ENCODE results near the gene SLC35A3.
"Not testable (repeated sequence)": the region's sequence is repeated elsewhere in the genome, so short reads cannot be mapped to it uniquely, and the experiment has no call there.

The SLC35A3 gene

DNA sequence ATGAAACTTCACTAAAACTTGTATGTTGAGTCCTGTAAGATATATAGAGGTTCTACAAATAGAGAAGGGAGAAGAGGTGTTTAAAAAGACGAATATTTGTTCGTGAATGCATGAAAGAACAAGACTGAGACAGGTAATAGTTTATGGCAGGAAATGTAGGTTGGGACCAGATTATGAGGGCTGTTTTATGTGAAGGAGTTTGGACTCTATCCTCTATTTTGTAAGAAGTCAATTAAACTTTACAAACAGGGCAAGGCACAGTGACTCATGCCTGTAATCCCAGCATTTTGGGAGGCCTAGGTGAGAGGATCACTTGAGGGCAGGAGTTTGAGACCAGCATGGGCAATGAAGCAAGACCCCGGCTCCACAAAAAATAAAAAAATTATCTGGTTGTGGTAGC lies 5.7 kb downstream of the SLC35A3 start:
- DNase-seq (ENCODE audit: low spot score) = peak; percentile 55

DNA sequence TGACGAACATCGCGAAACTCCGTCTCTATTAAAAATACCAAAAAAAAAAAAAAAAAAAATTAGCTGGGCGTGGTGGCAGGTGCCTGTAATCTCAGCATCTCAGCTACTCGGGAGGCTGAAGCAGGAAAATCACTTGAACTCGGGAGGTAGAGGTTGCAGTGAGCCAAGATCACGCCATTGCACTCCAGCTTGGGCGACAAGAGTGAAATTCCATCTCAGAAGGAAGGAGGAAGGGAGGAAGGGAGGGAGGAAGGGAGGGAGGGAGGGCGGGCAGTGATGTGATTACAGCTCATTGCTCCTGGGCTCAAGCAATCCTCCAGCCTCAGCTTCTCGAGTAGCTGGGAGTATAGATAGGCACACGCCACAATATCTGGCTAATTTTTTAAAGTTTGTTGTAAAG lies 7.5 kb downstream of the SLC35A3 start:
- DNase-seq (ENCODE audit: low spot score) = not testable (repeated sequence)

DNA sequence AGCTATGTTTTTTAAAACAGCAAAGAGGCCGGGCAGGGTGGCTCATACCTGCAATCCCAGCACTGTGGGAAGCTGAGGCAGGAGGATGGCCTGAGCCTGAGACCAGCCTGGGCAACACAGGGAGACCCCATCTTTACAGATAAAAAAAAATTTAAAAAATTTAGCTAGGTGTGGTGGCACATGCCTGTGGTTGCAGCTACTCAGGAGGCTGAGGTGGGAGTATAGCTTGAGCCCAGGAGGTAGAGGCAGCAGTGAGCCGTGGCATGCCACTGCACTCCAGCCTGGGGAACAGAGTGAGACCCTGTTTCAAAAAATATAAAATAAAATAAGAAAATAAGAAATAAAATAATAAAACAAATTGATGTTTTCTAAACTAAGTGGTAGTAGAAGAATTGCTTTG lies 8.4 kb downstream of the SLC35A3 start:
- DNase-seq (ENCODE audit: low spot score) = no peak

DNA sequence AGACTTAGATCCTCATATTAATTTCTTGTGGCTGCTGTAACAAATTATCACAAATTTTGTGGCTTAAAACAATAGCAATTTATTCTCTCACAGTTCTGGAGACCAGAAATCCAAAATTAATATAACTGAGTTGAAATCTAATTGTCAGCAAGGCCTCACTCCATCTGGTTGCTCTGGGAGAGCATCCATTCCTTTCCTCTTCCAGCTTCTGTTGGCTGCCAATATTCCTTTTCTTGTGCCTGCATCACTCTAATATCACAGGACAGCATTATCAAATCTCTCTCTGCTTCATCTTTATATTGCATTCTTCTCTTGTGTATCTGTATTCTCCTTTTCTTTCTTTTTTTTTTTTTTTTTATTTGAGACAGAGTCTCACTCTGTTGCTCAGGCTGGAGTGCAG lies 9.3 kb downstream of the SLC35A3 start:
- DNase-seq (ENCODE audit: low spot score) = no peak

DNA sequence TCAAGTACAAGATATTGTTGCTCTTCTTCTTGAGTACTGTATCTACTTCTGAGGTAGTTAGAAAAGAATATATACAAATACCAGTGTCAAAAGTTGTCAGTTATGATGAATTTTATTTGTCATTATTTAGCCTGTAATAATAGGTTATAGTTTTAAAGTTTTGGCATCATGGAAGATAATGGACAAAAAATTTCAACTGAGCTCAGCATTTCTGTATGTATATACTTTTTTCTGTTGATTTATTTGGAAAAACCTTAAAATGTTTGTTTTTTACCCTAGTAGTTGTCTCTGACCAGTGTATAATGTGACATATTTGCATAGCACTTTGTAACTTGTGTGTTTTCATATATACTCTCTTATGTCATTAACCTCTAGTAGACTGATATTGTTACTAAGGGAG lies 11.1 kb downstream of the SLC35A3 start:
- DNase-seq (ENCODE audit: low spot score) = no peak

- DNase-seq (ENCODE audit: low spot score) = no peak
Measured at GRCh38 chr1:99986656-99987225, 16.9 kb downstream of the SLC35A3 start.

GRCh38 chr1:99988210-99988765 lies 18.5 kb downstream of the SLC35A3 start:
- DNase-seq (ENCODE audit: low spot score) = no peak

- DNase-seq (ENCODE audit: low spot score) = no peak
Measured at GRCh38 chr1:99992044-99992722, 22.4 kb downstream of the SLC35A3 start.

DNA sequence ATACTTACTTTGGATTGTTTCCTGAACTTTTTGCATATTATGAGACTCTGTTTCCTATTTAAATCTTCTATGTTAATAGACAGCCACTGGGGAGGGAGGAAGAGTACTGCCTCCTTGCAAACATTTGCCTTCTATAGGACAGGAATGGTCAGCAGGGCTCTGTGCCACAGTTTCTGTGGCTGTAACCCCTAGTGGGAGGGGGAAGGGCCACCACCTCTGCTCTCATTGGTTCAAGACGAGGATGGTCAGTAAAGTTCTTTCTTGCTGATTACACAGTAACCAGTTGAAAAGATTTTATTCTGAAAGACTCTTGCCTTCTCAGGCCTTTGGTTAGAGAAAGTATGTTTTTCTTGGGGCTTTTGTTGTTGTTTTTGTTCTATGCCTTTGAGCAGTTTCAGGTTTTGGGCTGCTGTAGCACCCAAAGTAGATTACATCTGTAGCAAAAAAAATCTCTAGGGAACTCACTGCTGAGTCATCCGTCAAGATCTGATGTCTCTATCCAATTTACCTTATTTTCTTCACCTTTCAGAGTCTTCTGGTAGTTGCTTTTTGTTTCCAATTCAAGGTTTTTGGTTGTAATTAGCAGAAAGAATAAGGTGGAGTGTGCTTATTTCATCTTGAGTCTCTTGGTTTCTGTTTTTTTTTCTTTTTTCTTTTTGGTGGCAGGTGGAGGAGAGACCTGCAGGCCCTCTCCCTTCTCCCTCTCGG lies 23.1 kb downstream of the SLC35A3 start:
- DNase-seq (ENCODE audit: low spot score) = no peak

DNA sequence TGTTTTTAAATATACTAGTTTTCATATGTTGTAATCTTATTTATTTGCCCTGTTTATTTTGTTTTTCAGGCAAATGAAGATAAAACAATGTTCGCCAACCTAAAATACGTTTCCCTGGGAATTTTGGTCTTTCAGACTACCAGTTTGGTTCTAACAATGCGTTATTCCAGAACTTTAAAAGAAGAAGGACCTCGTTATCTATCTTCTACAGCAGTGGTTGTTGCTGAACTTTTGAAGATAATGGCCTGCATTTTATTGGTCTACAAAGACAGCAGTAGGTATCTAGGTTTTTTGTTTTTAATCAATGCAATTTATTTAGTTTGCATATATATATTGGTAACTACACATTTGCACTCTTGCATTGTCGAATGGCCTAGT lies 23.7 kb downstream of the SLC35A3 start:
- no peak for DNase-seq (ENCODE audit: low spot score)

DNA sequence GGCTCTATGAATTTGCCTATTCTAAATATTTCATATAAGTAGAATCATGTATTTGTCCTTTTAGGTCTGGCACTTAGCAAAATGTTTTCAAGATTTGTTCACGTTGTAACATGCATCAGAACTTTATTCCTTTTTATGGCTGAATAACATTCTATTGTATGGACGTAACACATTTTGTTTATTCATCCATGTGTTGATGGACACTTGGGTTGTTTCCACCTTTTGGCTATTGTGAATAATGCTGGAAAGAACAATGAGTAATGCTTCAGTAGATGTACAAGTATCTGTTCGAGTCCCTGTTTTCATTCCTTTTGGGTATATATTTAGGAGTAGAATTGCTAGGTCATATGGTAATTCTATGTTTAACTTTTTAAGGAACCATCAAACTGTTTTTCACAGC lies 24.7 kb downstream of the SLC35A3 start:
- DNase-seq (ENCODE audit: low spot score) = no peak

GRCh38 chr1:99996951-99997350 lies 27.2 kb downstream of the SLC35A3 start:
- DNase-seq (ENCODE audit: low spot score) = no peak

- no peak for DNase-seq (ENCODE audit: low spot score)
Measured at GRCh38 chr1:100001462-100001861, 31.7 kb downstream of the SLC35A3 start.

DNA sequence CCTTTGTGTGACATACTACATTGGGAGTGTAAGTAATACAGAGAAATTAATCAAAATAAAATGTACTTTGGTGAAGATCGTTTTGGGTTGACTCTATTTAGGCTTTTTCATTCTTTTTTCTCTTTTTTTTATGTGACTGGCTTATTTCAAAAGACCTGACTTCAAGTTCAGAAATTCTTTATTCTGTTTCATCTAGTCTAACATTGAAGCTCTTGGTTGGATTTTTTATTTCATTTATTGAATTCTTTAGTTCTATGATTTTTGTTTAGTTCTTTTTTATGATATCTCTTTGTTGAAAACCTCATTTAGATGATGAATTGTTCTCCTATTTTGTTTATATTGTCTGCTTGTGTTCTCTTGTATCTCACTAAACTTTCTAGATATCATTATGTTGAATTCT lies 35.6 kb downstream of the SLC35A3 start:
- no peak for DNase-seq (ENCODE audit: low spot score)

DNA sequence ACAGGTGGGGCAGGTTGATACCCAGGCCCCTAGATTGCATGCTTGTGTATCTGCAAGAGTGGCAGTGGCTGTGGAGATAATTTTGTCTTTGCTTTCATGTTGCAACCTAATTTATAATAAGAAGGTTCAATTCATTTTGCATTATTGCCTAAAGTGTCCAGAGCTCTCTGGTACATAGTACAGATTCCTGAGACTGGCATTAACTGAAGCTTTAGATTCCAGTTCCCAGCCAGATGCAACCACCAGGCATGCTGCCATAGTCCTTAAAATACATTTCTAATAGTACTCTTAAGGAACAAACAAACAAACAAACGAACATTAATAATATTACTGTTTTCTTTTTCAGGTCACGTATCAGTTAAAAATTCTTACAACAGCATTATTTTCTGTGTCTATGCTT lies 36.9 kb downstream of the SLC35A3 start:
- no peak for DNase-seq (ENCODE audit: low spot score)

DNA sequence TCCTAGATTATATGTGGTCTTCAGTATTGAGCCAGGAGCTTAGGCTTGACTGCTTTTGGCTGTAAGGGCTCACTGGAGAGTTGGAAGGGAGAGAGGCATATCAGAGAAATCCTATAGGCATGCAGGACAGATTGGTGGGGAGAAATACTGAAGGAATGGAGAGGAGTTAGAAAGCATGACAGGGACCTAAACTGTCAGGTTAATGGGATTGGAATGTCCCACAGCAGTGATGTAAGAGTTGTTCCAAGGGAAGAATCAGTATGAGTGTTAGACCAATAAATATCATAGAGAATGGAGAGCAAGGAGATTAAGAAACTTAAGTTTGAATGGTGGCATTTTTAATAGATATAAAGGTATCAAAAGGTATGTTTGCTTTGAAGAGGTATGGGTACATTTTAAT lies 39.7 kb downstream of the SLC35A3 start:
- no peak for DNase-seq (ENCODE audit: low spot score)

GRCh38 chr1:100010804-100011203 lies 41.0 kb downstream of the SLC35A3 start:
- DNase-seq (ENCODE audit: low spot score) = no peak

- DNase-seq (ENCODE audit: low spot score) = no peak
Measured at GRCh38 chr1:100019220-100019619, 49.4 kb downstream of the SLC35A3 start.

GRCh38 chr1:100023482-100023881 lies 53.7 kb downstream of the SLC35A3 start:
- DNase-seq (ENCODE audit: low spot score) = no peak

- no peak for DNase-seq (ENCODE audit: low spot score)
Measured at GRCh38 chr1:100027212-100027611, 57.4 kb downstream of the SLC35A3 start.

GRCh38 chr1:100028765-100029164 lies 59.0 kb downstream of the SLC35A3 start:
- no peak for DNase-seq (ENCODE audit: low spot score)

GRCh38 chr1:100034470-100034869 lies 64.7 kb downstream of the SLC35A3 start:
- DNase-seq (ENCODE audit: low spot score) = no peak

DNA sequence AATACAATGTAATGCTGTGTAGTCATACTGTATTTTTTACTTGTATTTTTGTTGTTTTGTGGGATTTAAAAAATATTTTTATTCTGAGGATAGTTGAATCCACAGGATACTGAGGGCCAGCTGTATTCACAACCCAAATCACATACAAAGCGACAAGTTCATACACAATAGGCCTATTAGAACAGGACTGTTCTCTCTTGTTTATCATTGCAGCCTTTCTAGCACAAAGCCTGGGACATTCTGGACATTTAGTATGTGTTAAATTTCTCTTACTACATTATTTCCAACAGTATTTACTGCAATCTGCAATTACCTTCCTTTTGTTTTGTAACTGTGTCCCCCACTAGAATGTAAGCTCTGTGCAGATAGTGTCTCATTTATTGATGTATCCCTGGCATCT lies 65.4 kb downstream of the SLC35A3 start:
- DNase-seq (ENCODE audit: low spot score) = no peak
